Smooth muscle cell (in vitro differentiated cells): ENCODE results near the gene INPP4A. TPM values are rescaled to one million over a fixed set of nuclear protein-coding genes. Genes with fewer than 3 reads are reported as not detected.

Source experiments
- DNase-seq: peaks from one replicate; lab custom pipeline; 2025; ENCODE audit not compliant: unreplicated experiment; lab: John Stamatoyannopoulos, UW
- H2AFZ ChIP-seq: fragments of 200-600 bp; sonication (generic); 2 replicates; pipeline ENCODE4 v1.6.0; 2016; ENCODE audit warnings: antibody characterized with exemption, low read depth, mild to moderate bottlenecking
- H3F3A ChIP-seq: fragments of 200-600 bp; sonication (generic); 2 replicates; pipeline ENCODE4 v1.6.0; 2017; ENCODE audit warnings: antibody characterized with exemption, low read depth
- H3K27ac ChIP-seq: fragments of 200-600 bp; sonication (generic); 2 replicates; pipeline ENCODE4 v1.5.1; 2016; ENCODE audit warnings: low read depth, mild to moderate bottlenecking
- H3K27me3 ChIP-seq: fragments of 200-600 bp; sonication (generic); 2 replicates; pipeline ENCODE4 v1.6.1; 2016; ENCODE audit warnings: low read depth, mild to moderate bottlenecking
- H3K36me3 ChIP-seq: fragments of 200-600 bp; sonication (generic); 2 replicates; pipeline ENCODE4 v1.5.1; 2016; ENCODE audit warnings: low read depth
- H3K4me1 ChIP-seq: fragments of 200-600 bp; sonication (generic); 2 replicates; pipeline ENCODE4 v1.5.1; 2016; ENCODE audit warnings: low read depth
- H3K4me2 ChIP-seq: fragments of 200-600 bp; sonication (generic); 2 replicates; pipeline ENCODE4 v1.6.0; 2016; ENCODE audit warnings: mild to moderate bottlenecking
- H3K4me3 ChIP-seq: fragments of 200-600 bp; sonication (generic); 2 replicates; pipeline ENCODE4 v1.5.1; 2016; ENCODE audit warnings: mild to moderate bottlenecking
- H3K79me2 ChIP-seq: fragments of 200-600 bp; sonication (generic); 2 replicates; pipeline ENCODE4 v1.6.0; 2016; ENCODE audit warnings: low read depth, mild to moderate bottlenecking
- H3K9ac ChIP-seq: fragments of 200-600 bp; sonication (generic); 2 replicates; pipeline ENCODE4 v1.6.0; 2016; ENCODE audit warnings: low read depth
- H3K9me3 ChIP-seq: fragments of 200-600 bp; sonication (generic); replicated peaks from 2 replicates; pipeline ENCODE4 v1.5.1; 2016; ENCODE audit warnings: low read depth
- H4K20me1 ChIP-seq: fragments of 200-600 bp; sonication (generic); 2 replicates; pipeline ENCODE4 v1.6.0; 2016; ENCODE audit warnings: low read depth
- CTCF ChIP-seq: fragments of 200-600 bp; sonication (generic); IDR thresholded peaks from 2 replicates; pipeline ENCODE4 v1.5.1; 2017; ENCODE audit warnings: borderline replicate concordance, mild to moderate bottlenecking, antibody characterized with exemption; ENCODE audit not compliant: insufficient read depth, poor library complexity, severe bottlenecking
- WGBS: methylation state at CpG from one replicate; pipeline ENCODE4 v1.1.7; 2016; ENCODE audit warnings: low lambda C conversion rate; 5-methylcytosine and 5-hydroxymethylcytosine counted together
- polyA plus RNA-seq: library from polyadenylated mRNA; unstranded; fragments of >200 nt; fragmentation: Nextera tagmentation; extraction: Ambion mirVana; gene quantifications from 2 replicates; pipeline ENCODE4 v1.2.1, GENCODE V29; 2016
- total RNA-seq: library from RNA; depleted of rRNA; stranded (reverse); fragments of >200 nt; gene quantifications from 2 replicates; pipeline ENCODE4 v1.2.3, GENCODE V29; 2014

The INPP4A gene
- total and polyA plus RNA-seq, 2 experiments from 2014 or later = 10.1 to 17.3 TPM

- Histone ChIP-seq H3K4me3 (no peak overlapping the region), H2AFZ (no peak overlapping the region), H3F3A (peaks cover 2% of the 10 kb centered on the region), H3K4me2 (peak overlapping the region; percentile 61), H4K20me1 (peaks cover 38% of the 10 kb centered on the region), H3K79me2 (peaks cover 7% of the 10 kb centered on the region), H3K36me3 (no peaks in the 10 kb centered on the region), H3K27me3 (no peaks in the 10 kb centered on the region), H3K4me1 (peaks cover 5% of the 10 kb centered on the region), H3K27ac (peak overlapping the region; percentile 57), H3K9me3 (no peaks in the 10 kb centered on the region), H3K9ac (no peak overlapping the region)
- 42% methylated on average over 7 of the region's 7 CpGs for WGBS
- DNase-seq = no peak
- TF ChIP-seq CTCF = no peak
These were observed 60.7 kb downstream of the INPP4A start for GRCh38 chr2:98505311-98505808.

GRCh38 chr2:98505971-98506664 lies 61.5 kb downstream of the INPP4A start:
- peaks cover 2% of the 10 kb centered on the region for H3F3A ChIP-seq
- H3K79me2 ChIP-seq = peaks cover 7% of the 10 kb centered on the region
- H2AFZ ChIP-seq = no peak overlapping the region
- peak overlapping the region; percentile 61 for H3K4me2 ChIP-seq
- H3K36me3 ChIP-seq = no peaks in the 10 kb centered on the region
- no peak for DNase-seq
- H4K20me1 ChIP-seq = peaks cover 38% of the 10 kb centered on the region
- H3K9ac ChIP-seq = no peak overlapping the region
- H3K9me3 ChIP-seq = no peaks in the 10 kb centered on the region
- H3K27ac ChIP-seq = peak overlapping the region; percentile 57
- H3K4me1 ChIP-seq = peaks cover 5% of the 10 kb centered on the region
- WGBS = 89% methylated on average over 7 of the region's 7 CpGs
- no peaks in the 10 kb centered on the region for H3K27me3 ChIP-seq
- H3K4me3 ChIP-seq = no peak overlapping the region
- TF ChIP-seq CTCF = no peak

- no peak for DNase-seq
- Histone ChIP-seq H4K20me1 (peaks cover 37% of the 10 kb centered on the region), H3K36me3 (no peaks in the 10 kb centered on the region), H3K9me3 (no peaks in the 10 kb centered on the region), H3K4me2 (no peak overlapping the region), H3K4me1 (peaks cover 5% of the 10 kb centered on the region), H3K9ac (no peak overlapping the region), H3K79me2 (peaks cover 7% of the 10 kb centered on the region), H3K27ac (no peak overlapping the region), H3F3A (peaks cover 2% of the 10 kb centered on the region), H2AFZ (no peak overlapping the region), H3K27me3 (no peaks in the 10 kb centered on the region), H3K4me3 (no peak overlapping the region)
- WGBS = 95% methylated on average over 8 of the region's 8 CpGs
- TF ChIP-seq CTCF = no peak
These were observed 62.2 kb downstream of the INPP4A start for GRCh38 chr2:98506881-98507280.

- H3K9ac ChIP-seq = no peak overlapping the region
- peaks cover 34% of the 10 kb centered on the region for H4K20me1 ChIP-seq
- H3F3A ChIP-seq = peaks cover 2% of the 10 kb centered on the region
- no peak for DNase-seq
- H3K79me2 ChIP-seq = peaks cover 7% of the 10 kb centered on the region
- H3K27me3 ChIP-seq = no peaks in the 10 kb centered on the region
- H3K4me2 ChIP-seq = no peak overlapping the region
- H2AFZ ChIP-seq = no peak overlapping the region
- WGBS = 100% methylated on average over 3 of the region's 3 CpGs
- no peak for TF ChIP-seq CTCF
- no peaks in the 10 kb centered on the region for H3K9me3 ChIP-seq
- no peak overlapping the region for H3K27ac ChIP-seq
- no peaks in the 10 kb centered on the region for H3K36me3 ChIP-seq
- no peak overlapping the region for H3K4me3 ChIP-seq
- peaks cover 5% of the 10 kb centered on the region for H3K4me1 ChIP-seq
These were observed 62.8 kb downstream of the INPP4A start for GRCh38 chr2:98507461-98507860.
